HL-60 (cell line): ENCODE data around the gene AHSA1.

Experiments used
- DNase-seq, 2 experiments: peaks; one replicate each; pipeline ENCODE4 v3.0.0-alpha.2; 2010 to 2020; ENCODE audit warnings: low read depth in 1 of 2, low spot score in 1 of 2
- H3K27ac ChIP-seq: fragments of 250-450 bp; sonication (Bioruptor Pico); replicated peaks from 2 replicates; pipeline ENCODE4 v1.5.1; 2020; ENCODE audit warnings: mild to moderate bottlenecking, moderate library complexity
- H3K27me3 ChIP-seq: fragments of 250-450 bp; sonication (Bioruptor Pico); 2 replicates; pipeline ENCODE4 v1.5.1; 2021; ENCODE audit warnings: mild to moderate bottlenecking, moderate library complexity; ENCODE audit not compliant: insufficient read depth, poor library complexity, severe bottlenecking
- H3K4me3 ChIP-seq: replicated peaks from 2 replicates; pipeline ENCODE4 v1.5.1; 2011; ENCODE audit warnings: mild to moderate bottlenecking, control low read depth, low read length; ENCODE audit not compliant: insufficient read depth
- CTCF ChIP-seq: IDR thresholded peaks from one replicate; pipeline ENCODE4 v1.5.1; 2011; ENCODE audit warnings: low read length, control low read depth, inconsistent platforms; ENCODE audit not compliant: insufficient read depth
- GABPA ChIP-seq: IDR thresholded peaks from 2 replicates; pipeline ENCODE4 v1.6.1; 2012; ENCODE audit warnings: low read depth
- POLR2AphosphoS5 ChIP-seq: IDR thresholded peaks from 2 replicates; pipeline ENCODE4 v1.6.1; 2012; ENCODE audit warnings: low read depth
- REST ChIP-seq: IDR thresholded peaks from 2 replicates; pipeline ENCODE4 v1.6.1; 2012; ENCODE audit warnings: low read depth; ENCODE audit not compliant: insufficient replicate concordance
- SPI1 ChIP-seq: IDR thresholded peaks from 2 replicates; pipeline ENCODE4 v1.6.1; 2012; ENCODE audit warnings: low read depth, mild to moderate bottlenecking, borderline replicate concordance

Gene AHSA1

DNA sequence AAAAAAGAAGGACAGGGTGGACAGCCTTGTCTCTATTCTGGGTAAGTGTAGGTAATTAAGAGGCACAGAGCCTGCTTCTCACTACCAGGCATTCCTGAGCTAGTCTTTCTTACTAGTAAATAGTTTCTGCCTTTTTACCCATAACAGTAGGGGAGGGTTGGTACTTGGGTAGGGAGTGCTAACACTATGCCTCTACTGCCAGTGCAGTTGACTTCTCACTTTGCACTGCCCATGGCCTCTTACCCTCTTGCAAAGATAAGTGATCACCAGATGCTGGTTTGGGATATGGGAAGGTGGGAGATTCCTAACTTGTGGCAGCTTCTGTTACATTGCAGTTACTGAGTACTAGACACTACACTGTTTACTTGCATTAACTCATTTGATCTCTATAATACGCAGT lies 11.6 kb downstream of the AHSA1 start:
- TF ChIP-seq CTCF, result no peak
- TF ChIP-seq POLR2AphosphoS5, result no peak
- no peak for TF ChIP-seq SPI1
- TF ChIP-seq REST, result no peak
- no peak for TF ChIP-seq GABPA
- Histone ChIP-seq H3K4me3 (no peak overlapping the region), H3K27ac (no peak overlapping the region), H3K27me3 (no peaks in the 10 kb centered on the region)
- no peak for DNase-seq

GRCh38 chr14:77470224-77470870 lies 12.5 kb downstream of the AHSA1 start:
- TF ChIP-seq GABPA (no peak), SPI1 (no peak)

GRCh38 chr14:77473921-77474320 lies 16.0 kb downstream of the AHSA1 start:
- Histone ChIP-seq H3K4me3 (no peak overlapping the region), H3K27me3 (no peaks in the 10 kb centered on the region), H3K27ac (no peak overlapping the region)
- TF ChIP-seq GABPA (no peak), CTCF (no peak), SPI1 (no peak), REST (no peak), POLR2AphosphoS5 (no peak)
- no peak for DNase-seq

More at GRCh38 chr14:77470224-77470870, 12.5 kb downstream of the AHSA1 start:
- H3K4me3 ChIP-seq, result no peak overlapping the region
- no peaks in the 10 kb centered on the region for H3K27me3 ChIP-seq
- H3K27ac ChIP-seq, result no peak overlapping the region
- DNase-seq, result no peak

- no peak for DNase-seq
- TF ChIP-seq SPI1 (no peak), REST (no peak), GABPA (no peak), POLR2AphosphoS5 (no peak), CTCF (no peak)
- Histone ChIP-seq H3K27ac (no peak overlapping the region), H3K4me3 (no peak overlapping the region), H3K27me3 (no peaks in the 10 kb centered on the region)
Measured at GRCh38 chr14:77474479-77475177, 16.7 kb downstream of the AHSA1 start.
